Measurements from ENCODE around the gene GAS6.

GAS6 gene

GRCh38 chr13:113788413-113789135 lies 75.3 kb downstream of the GAS6 start:
- DNase-seq, result no peak

- DNase-seq, result no peak
Observed at GRCh38 chr13:113787694-113788093, 76.2 kb downstream of the GAS6 start.

DNA sequence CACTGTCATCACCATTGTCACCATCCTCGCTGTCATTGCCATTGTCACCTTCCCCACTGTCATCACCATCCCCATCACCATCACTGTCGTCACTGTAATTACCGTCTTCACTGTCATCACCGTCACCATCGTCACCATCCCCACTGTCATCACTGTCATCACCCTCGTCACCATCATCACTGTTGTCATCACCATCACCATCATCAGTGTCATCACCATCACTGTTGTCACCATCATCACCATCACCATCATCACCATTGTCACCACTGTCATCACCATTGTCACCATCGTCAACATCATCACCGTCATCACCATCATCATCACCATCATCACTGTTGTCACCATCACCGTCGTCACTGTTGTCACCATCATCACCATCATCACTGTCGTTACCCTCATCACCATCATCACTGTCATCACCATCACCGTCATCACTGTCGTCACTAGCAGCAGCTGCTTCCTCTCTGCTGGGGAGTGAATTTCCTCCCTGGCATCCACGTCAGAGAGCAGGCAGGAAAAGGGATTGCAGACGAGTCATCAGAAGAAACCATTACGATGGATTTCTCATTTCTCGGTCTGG lies 77.5 kb downstream of the GAS6 start:
- DNase-seq, result no peak

DNA sequence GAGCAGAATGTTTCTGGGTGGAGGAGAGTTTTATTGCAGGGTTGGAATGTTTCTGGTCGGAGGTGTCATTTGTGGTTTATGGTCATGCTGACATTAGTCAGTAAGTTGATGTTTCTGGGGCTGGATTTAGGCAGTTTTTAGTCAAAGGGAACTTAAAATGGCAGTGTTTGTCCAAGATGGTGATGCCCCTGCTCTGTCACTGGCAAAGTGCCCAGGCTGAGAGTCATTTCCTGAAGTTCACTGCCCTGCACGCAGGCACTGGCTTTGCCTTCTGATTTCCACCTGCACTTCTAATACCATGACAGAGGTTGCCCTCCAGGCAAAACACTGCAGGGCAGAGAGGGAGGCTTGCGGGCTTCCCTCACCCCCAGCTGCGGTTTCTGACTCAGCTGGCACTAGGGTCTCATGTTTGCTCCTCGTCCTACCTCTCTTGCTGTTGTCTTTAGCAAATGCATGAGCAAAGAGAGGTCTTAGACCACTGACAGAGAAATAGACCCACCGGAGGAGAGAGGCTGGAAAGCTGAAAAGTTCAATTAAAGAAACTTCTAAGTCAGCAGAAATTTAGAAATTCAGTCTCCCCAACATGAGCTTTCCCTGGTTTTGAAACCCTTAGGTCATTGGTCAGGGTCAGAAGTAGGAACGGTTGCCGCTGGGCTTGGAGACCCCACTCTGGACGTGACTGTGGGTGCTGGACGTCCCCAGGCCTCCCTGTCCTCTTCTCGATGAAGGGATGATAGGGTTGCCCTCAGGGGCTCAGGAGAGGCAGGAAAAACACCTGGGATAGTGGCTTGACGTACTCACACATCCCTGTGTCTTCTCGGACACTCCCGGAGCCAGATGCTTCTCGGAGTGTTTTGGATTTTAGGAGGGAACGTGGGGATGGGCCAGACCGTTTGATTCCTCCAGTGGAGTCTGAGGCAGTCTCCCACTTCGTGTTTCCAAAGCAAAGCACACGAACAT lies 78.5 kb downstream of the GAS6 start:
- DNase-seq, result peak; percentile 0 to 18

- DNase-seq, result no peak
Observed at GRCh38 chr13:113784645-113785024, 79.2 kb downstream of the GAS6 start.

GRCh38 chr13:113783966-113784644 lies 79.8 kb downstream of the GAS6 start:
- DNase-seq, result no peak

DNA sequence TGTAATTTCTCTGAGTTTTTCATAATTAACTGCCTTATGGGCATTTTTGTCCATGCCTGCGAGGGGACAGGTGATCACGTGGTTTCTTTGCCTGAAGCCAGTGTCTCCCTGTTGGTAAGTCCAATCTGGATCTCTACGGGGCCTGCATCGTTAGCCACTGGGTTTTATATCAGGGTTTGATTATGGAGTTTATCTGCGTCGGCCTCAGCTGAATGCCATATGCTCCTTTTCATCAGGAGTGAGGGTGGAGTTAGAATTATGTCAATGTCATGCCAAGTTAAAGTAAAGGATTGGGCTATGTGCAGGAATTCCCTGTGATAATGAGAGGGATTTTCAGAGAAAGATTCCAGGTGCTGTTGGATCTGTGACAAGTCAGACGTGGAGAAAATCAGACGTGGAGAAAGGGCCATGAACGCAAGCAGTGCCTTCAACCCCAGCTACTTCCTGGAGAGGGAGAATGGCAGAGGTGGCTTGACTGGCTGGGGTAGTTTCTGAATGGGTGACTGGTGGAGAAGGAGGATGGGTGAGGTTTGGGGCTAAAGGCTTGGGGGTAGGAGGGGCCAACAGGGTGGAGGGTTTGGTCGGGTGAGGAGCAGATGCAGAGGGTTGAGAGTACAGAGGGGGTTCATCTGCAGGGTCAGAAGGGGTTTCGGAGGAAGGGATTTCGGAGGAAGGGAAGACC lies 80.5 kb downstream of the GAS6 start:
- DNase-seq, result no peak

GRCh38 chr13:113782472-113782871 lies 81.4 kb downstream of the GAS6 start:
- no peak for DNase-seq

GRCh38 chr13:113781571-113781970 lies 82.3 kb downstream of the GAS6 start:
- DNase-seq, result no peak

DNA sequence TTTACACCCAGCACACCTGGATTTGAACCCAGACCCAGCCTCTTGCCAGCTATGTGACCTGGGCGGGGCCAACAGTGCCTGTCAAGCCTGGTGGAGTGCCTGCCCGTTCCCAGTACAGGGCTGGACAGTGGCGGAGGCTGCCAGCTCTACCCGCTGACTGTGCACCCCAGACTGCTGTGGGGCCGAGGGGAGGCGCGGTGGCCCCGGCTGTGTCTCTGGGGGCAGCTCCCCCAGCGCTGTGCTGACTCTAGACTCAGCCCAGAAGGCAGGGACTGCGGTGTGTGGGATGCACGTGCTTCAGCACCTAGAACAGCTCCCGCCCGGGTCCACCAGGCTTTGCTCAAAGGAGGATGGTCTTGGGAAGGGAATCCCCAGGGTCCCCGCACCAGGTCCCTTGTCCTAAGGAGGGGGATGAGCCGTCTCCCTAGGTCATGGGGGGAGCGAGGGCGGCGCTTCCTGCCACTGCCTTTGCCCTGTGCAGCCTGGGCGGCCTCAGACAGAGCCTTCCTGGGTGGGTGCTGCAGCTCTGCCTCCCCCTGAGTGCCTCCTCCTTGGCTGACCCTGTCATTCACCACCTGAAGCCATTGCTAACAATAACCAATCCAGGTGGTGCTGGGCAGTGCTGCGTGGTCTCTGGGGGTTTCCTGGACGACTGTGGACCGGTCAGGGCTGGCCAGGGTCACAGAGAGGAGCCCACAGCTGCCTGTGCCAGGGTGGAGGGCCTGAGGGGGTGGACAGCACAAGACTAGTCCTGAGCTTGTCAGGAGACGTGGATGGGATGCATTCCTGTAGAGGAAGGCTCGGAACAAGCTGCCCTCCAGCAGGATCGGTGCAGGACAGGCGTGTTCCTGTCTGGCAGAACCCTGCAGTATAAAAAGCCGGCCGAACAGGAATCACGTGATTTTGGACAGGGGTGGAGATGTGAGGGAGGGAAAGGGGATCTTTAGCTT lies 86.3 kb downstream of the GAS6 start:
- no peak for DNase-seq

- no peak for DNase-seq
Observed at GRCh38 chr13:113776231-113777125, 87.4 kb downstream of the GAS6 start.

DNA sequence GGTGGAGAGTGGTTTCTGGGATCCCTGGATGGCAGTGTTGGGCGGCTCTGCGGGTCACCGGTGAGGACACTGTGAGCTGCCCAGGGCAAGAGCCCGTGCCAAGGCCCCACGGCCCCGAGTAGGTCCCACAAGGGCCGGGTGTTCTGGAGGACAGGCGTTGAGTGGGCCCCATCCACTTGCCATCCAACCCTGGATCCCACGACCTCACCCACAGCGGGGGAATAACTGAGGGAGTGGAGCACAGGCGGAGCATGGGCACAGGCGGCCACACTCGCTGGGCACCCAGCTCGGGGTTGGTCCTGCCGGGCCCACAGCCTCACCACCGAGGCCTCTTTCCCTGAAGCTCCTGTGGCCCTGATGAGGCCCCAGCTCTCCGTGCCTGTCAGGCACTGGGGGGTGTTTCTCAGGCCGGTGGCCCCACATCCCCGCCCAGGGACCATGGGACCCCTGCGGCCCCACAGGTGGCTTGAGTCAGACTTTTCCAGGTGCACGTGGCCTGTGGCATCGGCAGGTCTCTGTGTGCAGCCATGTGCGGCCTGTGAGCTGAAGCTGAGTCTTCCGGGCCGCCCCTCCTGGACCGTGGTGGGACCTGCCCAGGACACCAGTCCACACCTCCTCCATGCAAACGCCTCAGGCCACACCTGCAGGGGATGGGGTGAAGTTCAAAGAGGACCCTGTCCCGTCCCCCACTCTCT lies 88.3 kb downstream of the GAS6 start:
- DNase-seq, result no peak

GRCh38 chr13:113774177-113775107 lies 89.4 kb downstream of the GAS6 start:
- DNase-seq, result no peak

- DNase-seq, result peak in 1 of 2 donors; percentile 9
Observed at GRCh38 chr13:113771709-113772331, 92.1 kb downstream of the GAS6 start.

GRCh38 chr13:113770937-113771336 lies 92.9 kb downstream of the GAS6 start:
- no peak for DNase-seq
